Stomach (tissue), 4 donors: ENCODE results near the gene COL4A1.

ENCODE experiments used
- CTCF ChIP-seq, 7 experiments: fragments of 450-650 bp in 4 of 7; fragments of 200-600 bp in 3 of 7; sonication (generic) in 3 of 7; IDR thresholded peaks; one replicate each; pipeline ENCODE4 v1.5.1; 2016 to 2019; ENCODE audit warnings: antibody characterized with exemption in 7 of 7, control low read depth in 2 of 7, mild to moderate bottlenecking in 1 of 7
- EP300 ChIP-seq: sonication (generic); formaldehyde crosslinking; IDR thresholded peaks from one replicate; pipeline ENCODE4 v1.6.1; 2017; ENCODE audit warnings: antibody characterized with exemption
- POLR2A ChIP-seq, 4 donors: fragments of 450-650 bp; IDR thresholded peaks; one replicate each; pipeline ENCODE4 v1.6.1; 2016; ENCODE audit warnings: antibody characterized with exemption in 4 of 4, control low read depth in 2 of 4, mild to moderate bottlenecking in 1 of 4, moderate library complexity in 1 of 4
- POLR2AphosphoS5 ChIP-seq, 3 donors: sonication (generic); formaldehyde crosslinking; IDR thresholded peaks; one replicate each; pipeline ENCODE4 v1.6.1; 2016; ENCODE audit warnings: antibody characterized with exemption in 3 of 3

- TF ChIP-seq POLR2AphosphoS5 (IDR thresholded peaks at IDR 0.05), result no peak
- no peak for TF ChIP-seq POLR2A (IDR thresholded peaks at IDR 0.05)
- TF ChIP-seq CTCF (IDR thresholded peaks at IDR 0.05), result no peak
- no peak for TF ChIP-seq EP300
Measured at GRCh38 chr13:110303644-110304043, 3.3 kb downstream of the COL4A1 start.
